HG03520 (cell line): ENCODE data around the gene JAG2.

ENCODE experiments used
- ATAC-seq: cut with Tn5 transposase; IDR thresholded peaks from one replicate; pipeline ENCODE4 v1.9.1; 2021; ENCODE audit warnings: mild to moderate bottlenecking, moderate library complexity; ENCODE audit not compliant: unreplicated experiment

JAG2 gene

GRCh38 chr14:105166571-105167302 is 1.8 kb downstream of the JAG2 start:
- ATAC-seq = no peak

- ATAC-seq = no peak
Measured at GRCh38 chr14:105165761-105166485, 2.7 kb downstream of the JAG2 start.

- no peak for ATAC-seq
Measured at GRCh38 chr14:105165134-105165704, 3.4 kb downstream of the JAG2 start.

GRCh38 chr14:105163040-105163742 is 5.4 kb downstream of the JAG2 start:
- ATAC-seq = no peak

DNA sequence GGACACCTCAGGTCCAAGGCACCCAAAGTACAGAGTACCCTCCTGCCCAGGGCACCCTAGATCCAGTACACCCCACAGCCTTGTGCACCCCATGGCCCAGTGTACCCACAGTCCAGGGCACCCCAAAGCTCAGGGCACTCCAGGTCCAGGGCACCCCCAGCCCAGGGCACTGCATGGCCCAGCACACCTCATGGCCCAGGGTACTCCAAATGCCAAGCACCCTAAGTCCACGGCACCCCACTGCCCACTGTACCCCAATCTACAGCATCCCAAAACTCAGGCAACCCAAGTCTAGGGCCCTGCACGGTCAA is 6.0 kb downstream of the JAG2 start:
- ATAC-seq = no peak

DNA sequence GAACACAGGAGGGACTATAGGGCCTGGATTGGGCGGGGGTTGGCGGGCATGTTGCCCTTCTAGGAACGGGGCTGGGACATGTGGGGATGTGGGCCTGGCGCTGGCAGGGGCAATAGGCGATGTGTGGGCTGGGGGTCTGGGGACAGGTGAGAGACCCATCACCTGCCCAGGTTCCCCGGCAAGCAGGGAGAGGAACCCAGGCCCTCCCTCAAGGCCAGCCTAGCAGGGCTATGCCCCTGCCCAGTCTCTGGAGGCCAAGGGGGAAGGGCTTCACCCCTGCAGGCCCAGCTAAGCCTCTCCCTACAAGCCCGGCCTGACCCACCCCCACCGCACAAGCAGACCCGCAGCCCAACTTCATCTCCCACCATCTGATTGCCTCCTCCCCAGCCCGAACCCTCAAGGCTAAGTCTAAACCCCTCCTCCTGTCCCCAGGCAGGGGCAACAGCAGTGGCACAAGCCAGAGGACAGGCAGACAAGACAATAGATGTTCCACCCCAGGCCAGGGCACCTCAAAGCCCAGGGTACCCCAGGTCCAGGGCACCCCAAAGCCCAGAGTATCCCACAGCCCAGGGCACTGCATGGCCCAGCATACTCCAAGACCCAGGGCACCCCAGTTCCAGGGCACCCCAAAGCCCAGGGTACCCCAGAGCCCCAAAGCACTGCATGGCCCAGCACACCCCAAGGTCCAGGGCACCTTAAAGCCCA is 6.5 kb downstream of the JAG2 start:
- ATAC-seq = no peak

GRCh38 chr14:105161309-105161708 is 7.3 kb downstream of the JAG2 start:
- no peak for ATAC-seq

DNA sequence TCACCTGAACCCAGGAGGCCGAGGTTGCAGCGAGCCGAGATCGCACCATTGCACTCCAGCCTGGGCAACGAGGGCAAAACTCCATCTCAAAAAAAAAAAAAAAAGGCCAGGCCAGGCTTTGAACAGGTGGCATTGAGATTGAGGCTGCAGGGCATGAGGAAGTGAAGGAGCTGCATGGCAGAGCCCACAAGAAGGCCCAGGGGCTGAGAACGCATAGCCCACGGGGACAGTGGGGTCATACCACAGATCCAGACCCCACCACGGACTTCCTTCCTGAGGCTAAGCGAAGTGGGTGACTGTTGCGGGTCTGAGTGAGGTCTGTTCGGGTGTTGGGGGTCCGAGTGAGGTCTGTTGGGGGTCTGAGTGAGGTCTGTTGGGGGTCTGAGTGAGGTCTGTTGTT is 7.8 kb downstream of the JAG2 start:
- no peak for ATAC-seq

DNA sequence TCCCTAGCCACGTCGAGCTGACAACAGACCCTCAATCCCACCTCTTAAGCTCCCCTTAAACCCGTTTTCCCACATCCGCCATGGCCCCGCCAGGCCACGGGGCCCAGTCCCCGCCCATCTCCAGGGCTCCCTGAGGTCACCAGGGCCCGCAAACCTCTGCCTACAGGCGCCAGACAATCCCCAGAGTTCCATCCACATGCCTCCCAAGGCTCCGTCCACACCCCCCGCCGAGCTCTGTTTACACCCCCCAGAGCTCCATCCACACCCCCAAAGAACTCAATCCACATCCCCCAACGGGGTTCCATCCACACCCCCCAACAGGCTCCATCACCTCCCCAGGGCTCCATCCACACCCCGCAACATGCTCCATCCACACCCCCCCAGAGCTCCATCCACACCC is 9.2 kb downstream of the JAG2 start:
- no peak for ATAC-seq

DNA sequence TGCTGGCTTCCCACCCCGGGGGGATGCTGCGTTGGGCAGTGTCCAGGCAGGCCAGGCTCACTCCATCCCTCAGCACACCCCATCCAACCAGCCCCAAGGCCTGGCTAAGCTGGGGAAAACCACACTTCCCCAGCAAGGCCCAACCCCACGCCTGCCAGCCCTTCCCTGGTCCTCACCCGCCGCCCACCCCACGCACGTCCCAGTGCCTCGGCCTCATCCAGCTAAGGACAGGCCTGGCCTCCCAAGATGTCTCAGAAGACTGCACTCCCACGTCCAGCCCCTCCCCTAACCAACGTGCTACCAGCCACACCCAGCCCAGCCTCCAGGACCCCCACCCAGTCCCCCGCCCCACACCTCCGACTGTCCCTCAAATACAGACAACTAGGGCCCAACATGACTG is 9.8 kb downstream of the JAG2 start:
- no peak for ATAC-seq

- no peak for ATAC-seq
Measured at GRCh38 chr14:105157872-105158271, 10.7 kb downstream of the JAG2 start.

DNA sequence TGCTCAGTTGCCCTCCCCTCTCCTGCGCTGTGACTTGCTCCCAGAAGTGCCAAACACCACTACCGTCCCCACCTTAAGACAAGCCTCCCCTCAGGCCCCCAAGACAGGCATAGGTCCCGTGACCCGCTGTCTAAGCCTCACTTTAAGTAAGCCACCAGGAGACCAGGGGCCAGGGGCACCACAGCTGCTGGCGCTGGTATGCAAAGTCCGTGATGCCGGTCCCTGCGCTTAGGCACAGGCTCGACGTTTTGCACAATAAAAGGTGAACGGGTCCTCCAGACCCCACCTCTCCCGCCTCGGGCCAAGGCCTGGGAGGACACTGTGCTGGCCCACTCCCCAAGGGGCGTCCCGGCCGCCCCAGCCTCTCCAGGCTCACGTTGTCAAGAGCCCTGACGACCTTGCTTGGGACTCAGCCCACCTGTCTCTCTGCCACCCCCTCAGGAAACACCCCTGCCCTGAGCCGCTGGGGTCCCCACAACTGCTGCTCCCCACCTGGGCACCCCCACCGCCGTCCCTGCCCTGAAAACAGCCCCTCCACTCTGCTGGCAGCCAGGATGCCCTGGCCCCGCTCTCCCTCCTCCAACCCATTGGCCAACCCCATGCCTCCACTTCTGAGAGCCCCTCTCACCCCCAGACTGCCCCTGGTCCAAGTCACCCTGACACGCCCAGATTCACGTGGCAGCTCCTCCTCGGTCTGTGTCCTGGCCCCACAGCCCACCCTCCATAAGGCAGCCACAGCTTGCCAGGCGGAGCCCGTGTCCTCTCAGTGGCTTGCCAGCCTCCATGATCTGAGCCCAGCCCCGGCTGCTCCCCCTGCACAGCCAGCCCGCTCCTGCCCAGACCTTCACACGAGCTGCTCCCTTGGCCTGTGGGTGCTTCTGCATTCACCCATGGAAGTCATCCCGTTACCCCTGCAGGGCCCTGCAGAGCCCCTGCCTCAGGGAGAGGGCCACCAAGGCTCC is 11.9 kb downstream of the JAG2 start:
- ATAC-seq = no peak

- no peak for ATAC-seq
Measured at GRCh38 chr14:105155681-105156413, 12.7 kb downstream of the JAG2 start.

- no peak for ATAC-seq
Measured at GRCh38 chr14:105155071-105155651, 13.4 kb downstream of the JAG2 start.

DNA sequence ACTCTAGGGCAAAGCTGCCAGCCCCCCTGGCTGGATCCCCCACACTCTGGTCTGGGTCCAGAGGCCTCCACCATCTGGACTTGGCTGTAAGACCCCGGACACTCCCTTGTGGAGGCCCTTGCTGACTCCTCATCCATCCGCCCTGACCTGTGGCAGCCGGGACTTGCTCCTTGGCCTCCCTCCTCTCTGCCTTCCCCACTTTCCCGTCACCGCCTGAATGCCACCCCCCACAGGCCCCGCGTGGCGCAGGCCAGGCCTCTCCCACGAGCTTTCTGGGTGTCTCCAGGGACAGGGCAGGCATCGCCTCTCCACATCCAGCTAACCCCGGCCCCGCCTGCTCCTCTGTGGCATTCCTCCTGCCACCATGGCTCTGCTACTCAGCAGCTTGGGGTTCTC is 14.1 kb downstream of the JAG2 start:
- no peak for ATAC-seq

- no peak for ATAC-seq
Measured at GRCh38 chr14:105153739-105154475, 14.7 kb downstream of the JAG2 start.

GRCh38 chr14:105153331-105153731 is 15.2 kb downstream of the JAG2 start:
- ATAC-seq = no peak

DNA sequence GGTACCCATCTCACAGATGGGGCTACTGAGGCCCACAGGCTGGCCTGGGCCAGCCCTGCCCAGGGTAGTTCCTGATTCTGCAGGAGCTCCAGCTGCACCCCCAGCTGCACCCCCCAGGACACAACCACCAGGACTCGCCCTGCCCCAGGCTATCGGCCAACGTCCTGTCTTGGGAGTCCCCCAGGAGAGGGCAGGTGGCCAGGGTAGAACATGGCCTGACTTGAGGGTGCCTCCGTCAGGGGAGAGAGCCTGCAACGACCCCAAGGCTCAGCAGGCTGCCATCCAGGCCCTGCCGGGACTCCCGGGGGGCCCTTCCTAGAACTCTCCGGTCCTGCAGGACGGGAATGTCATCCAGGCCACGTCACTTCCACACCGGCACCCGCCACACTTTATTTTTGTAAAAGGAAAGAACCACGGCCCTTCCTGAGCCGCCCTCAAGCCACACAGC is 15.8 kb downstream of the JAG2 start:
- no peak for ATAC-seq
